ENCODE results near the gene RHBDL2. TPM values are rescaled to one million over a fixed set of nuclear protein-coding genes. Genes with fewer than 3 reads are reported as not detected.

RHBDL2 gene
- total and polyA plus RNA-seq, 2 of the 4 experiments (the other 2 are of a cell fraction) = 0.36 to 0.38 TPM

GRCh38 chr1:38898653-38899230 lies 42.9 kb downstream of the RHBDL2 start:
- ChIA-PET CTCF (no interaction called here), POLR2A (ENCODE audit: unreplicated experiment) (interaction anchor here (0.7 kb wide), 1 partner anchor 17 kb away, joined by 4 read pairs; no protein-coding TSS in a partner anchor)
- Histone ChIP-seq H4K5ac (ENCODE audit: low read depth, low read length) (no peak overlapping the region), H3K9me3 (ENCODE audit: control insufficient read depth, insufficient read depth, low read length) (no peaks in the 10 kb centered on the region), H3K27ac (ENCODE audit: insufficient read depth, low read length) (no peak overlapping the region), H2BK20ac (ENCODE audit: low read depth, low read length) (no peak overlapping the region), H2AK5ac (ENCODE audit: low read depth, low read length) (no peak overlapping the region), H4K91ac (ENCODE audit: insufficient read depth, low read depth, low read length) (no peak overlapping the region), H3K27me3 (ENCODE audit: control insufficient read depth, insufficient read depth, low read length) (no peaks in the 10 kb centered on the region), H3K18ac (ENCODE audit: low read depth, low read length) (no peak overlapping the region), H2AFZ (replicated peaks; ENCODE audit: low read length, poor library complexity) (no peak overlapping the region), H4K20me1 (ENCODE audit: insufficient read depth, low read length) (no peaks in the 10 kb centered on the region), H2BK15ac (ENCODE audit: low read depth, low read length) (no peak overlapping the region), H3K23ac (ENCODE audit: low read depth, low read length) (no peak overlapping the region), H3K79me1 (ENCODE audit: low read depth in 1 of 2, low read length in 2 of 2) (no peaks in the 10 kb centered on the region), H2BK5ac (ENCODE audit: low read depth, low read length, poor library complexity, severe bottlenecking) (no peak overlapping the region), H3K4me2 (ENCODE audit: low read depth, low read length) (no peak overlapping the region), H2BK120ac (ENCODE audit: low read depth, low read length) (no peak overlapping the region), H3K9me1 (ENCODE audit: insufficient read depth, low read length) (no peaks in the 10 kb centered on the region), H3K9ac (ENCODE audit: low read depth, low read length) (no peak overlapping the region), H3K14ac (replicated peaks; ENCODE audit: low read depth, low read length) (no peak overlapping the region), H3K56ac (ENCODE audit: extremely low read depth, insufficient read depth, low read length) (no peak overlapping the region), H3K36me3 (ENCODE audit: control insufficient read depth, insufficient read depth, low read length) (no peaks in the 10 kb centered on the region), H3K4me3 (ENCODE audit: insufficient read depth, low read depth, low read length) (no peak overlapping the region), H4K8ac (ENCODE audit: low read depth in 2 of 2, low read length in 2 of 2) (no peak overlapping the region), H3K4me1 (ENCODE audit: control insufficient read depth, insufficient read depth, low read length) (no peaks in the 10 kb centered on the region), H2AK9ac (replicated peaks; ENCODE audit: low read depth, low read length, poor library complexity) (no peak overlapping the region), H3K4ac (ENCODE audit: low read depth, low read length) (no peak overlapping the region)
- in situ Hi-C loops (cut with MboI; ENCODE audit: low sequenced_read_pairs) (no loop called here), dilution Hi-C loops (cut with HindIII; ENCODE audit: low sequenced_read_pairs, unreplicated experiment) (no loop called here), intact Hi-C loops (cut with micrococcal nuclease) (no loop called here)
- no peak for TF ChIP-seq BHLHE40 (IDR thresholded peaks at IDR 0.05; ENCODE audit: low read depth, low read length)
- no peak for TF ChIP-seq MAFK (IDR thresholded peaks at IDR 0.05; ENCODE audit: low read depth, low read length)
- DNase-seq (peak; percentile 12), ATAC-seq (ENCODE audit: low read depth) (peak; percentile 44; the same call in 1 of the 2 replicates)
- BruUV-seq (replicated peaks) = no TSS peak

All from IMR-90 (cell line).